Muscle of back (tissue), 11 donors: ENCODE data around the gene CRKL. TPM values are rescaled to one million over a fixed set of nuclear protein-coding genes. Genes with fewer than 3 reads are reported as not detected.
A peak's percentile ranks its signal among the peaks of the same experiment; 100 is the strongest.
"Not testable (repeated sequence)": the region's sequence is repeated elsewhere in the genome, so short reads cannot be mapped to it uniquely, and the experiment has no call there.

Experiments
- DNase-seq, 3 donors: peaks; one replicate each; pipeline versions ENCODE4 v3.0.0 to v3.0.0-alpha.2; 2013
- polyA plus RNA-seq, 10 donors: library from polyadenylated mRNA; unstranded; fragments of 120-200 nt; gene quantifications; one replicate each; pipeline ENCODE4 v1.2.1, GENCODE V29; 2013; ENCODE audit not compliant: insufficient read length in 10 of 10

CRKL gene
- polyA plus RNA-seq, 10 donors = 41.0 to 61.2 (median 47.1) TPM

GRCh38 chr22:20899827-20900423 lies 17.3 kb upstream of the CRKL start:
- DNase-seq = no peak

GRCh38 chr22:20901093-20902033 lies 15.8 kb upstream of the CRKL start:
- not testable (repeated sequence) for DNase-seq

- DNase-seq = no peak
These were observed 14.1 kb upstream of the CRKL start for GRCh38 chr22:20903093-20903492.

- DNase-seq = peak in 1 of 3 donors; percentile 62
These were observed 12.9 kb upstream of the CRKL start for GRCh38 chr22:20904008-20904979.

- no peak for DNase-seq
These were observed 12.2 kb upstream of the CRKL start for GRCh38 chr22:20904980-20905355.

- no peak for DNase-seq
These were observed 11.5 kb upstream of the CRKL start for GRCh38 chr22:20905415-20906386.

- DNase-seq = no peak
These were observed 10.8 kb upstream of the CRKL start for GRCh38 chr22:20906387-20906767.

- not testable (repeated sequence) for DNase-seq
These were observed 8.5 kb upstream of the CRKL start for GRCh38 chr22:20908717-20909116.

- no peak for DNase-seq
These were observed 7.5 kb upstream of the CRKL start for GRCh38 chr22:20909543-20910303.

GRCh38 chr22:20912494-20912893 lies 4.7 kb upstream of the CRKL start:
- no peak for DNase-seq

GRCh38 chr22:20918663-20919218 lies 1.5 kb downstream of the CRKL start:
- DNase-seq = no peak

- DNase-seq = no peak
These were observed 2.5 kb downstream of the CRKL start for GRCh38 chr22:20919718-20920117.

GRCh38 chr22:20920881-20921203 lies 3.6 kb downstream of the CRKL start:
- DNase-seq = no peak

- no peak for DNase-seq
These were observed 5.0 kb downstream of the CRKL start for GRCh38 chr22:20922141-20922751.

- no peak for DNase-seq
These were observed 9.0 kb downstream of the CRKL start for GRCh38 chr22:20926243-20926642.

- no peak for DNase-seq
These were observed 10.8 kb downstream of the CRKL start for GRCh38 chr22:20927940-20928572.

- no peak for DNase-seq
These were observed 11.4 kb downstream of the CRKL start for GRCh38 chr22:20928573-20928967.

- no peak for DNase-seq
These were observed 12.8 kb downstream of the CRKL start for GRCh38 chr22:20930004-20930403.

- not testable (repeated sequence) for DNase-seq
These were observed 13.2 kb downstream of the CRKL start for GRCh38 chr22:20930435-20930834.
